Right lobe of liver (tissue), 4 donors: ENCODE data around the gene SUCLG2.

Experiments used
- POLR2A ChIP-seq: fragments of 450-650 bp; IDR thresholded peaks from one replicate; pipeline ENCODE4 v1.6.1; 2017; ENCODE audit warnings: antibody characterized with exemption, mild to moderate bottlenecking
- TF ChIP-seq, protein P1 (sequence below), 4 donors: fragments of 200-600 bp in 3 of 4; fragments of 450-650 bp in 1 of 4; IDR thresholded peaks; one replicate each; pipeline versions ENCODE4 v1.5.1 to v1.8.0; 2016 to 2022; ENCODE audit warnings: antibody characterized with exemption in 4 of 4, mild to moderate bottlenecking in 2 of 4
- donor health status: DM: no; HTN: no; CAD: no.
- donor health status: DM: no; HTN: no; CAD: no.
- donor health status: DM: no; HTN: yes; CAD: no.

GRCh38 chr3:67516496-67516895, 137.9 kb downstream of the SUCLG2 start:
- TF ChIP-seq POLR2A, result no peak
- TF ChIP-seq, protein P1, sequence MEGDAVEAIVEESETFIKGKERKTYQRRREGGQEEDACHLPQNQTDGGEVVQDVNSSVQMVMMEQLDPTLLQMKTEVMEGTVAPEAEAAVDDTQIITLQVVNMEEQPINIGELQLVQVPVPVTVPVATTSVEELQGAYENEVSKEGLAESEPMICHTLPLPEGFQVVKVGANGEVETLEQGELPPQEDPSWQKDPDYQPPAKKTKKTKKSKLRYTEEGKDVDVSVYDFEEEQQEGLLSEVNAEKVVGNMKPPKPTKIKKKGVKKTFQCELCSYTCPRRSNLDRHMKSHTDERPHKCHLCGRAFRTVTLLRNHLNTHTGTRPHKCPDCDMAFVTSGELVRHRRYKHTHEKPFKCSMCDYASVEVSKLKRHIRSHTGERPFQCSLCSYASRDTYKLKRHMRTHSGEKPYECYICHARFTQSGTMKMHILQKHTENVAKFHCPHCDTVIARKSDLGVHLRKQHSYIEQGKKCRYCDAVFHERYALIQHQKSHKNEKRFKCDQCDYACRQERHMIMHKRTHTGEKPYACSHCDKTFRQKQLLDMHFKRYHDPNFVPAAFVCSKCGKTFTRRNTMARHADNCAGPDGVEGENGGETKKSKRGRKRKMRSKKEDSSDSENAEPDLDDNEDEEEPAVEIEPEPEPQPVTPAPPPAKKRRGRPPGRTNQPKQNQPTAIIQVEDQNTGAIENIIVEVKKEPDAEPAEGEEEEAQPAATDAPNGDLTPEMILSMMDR (IDR thresholded peaks at IDR 0.05), result no peak
